ENCODE results near the gene CLIP3.
A peak's percentile ranks its signal among the peaks of the same experiment; 100 is the strongest.

Gene CLIP3

DNA sequence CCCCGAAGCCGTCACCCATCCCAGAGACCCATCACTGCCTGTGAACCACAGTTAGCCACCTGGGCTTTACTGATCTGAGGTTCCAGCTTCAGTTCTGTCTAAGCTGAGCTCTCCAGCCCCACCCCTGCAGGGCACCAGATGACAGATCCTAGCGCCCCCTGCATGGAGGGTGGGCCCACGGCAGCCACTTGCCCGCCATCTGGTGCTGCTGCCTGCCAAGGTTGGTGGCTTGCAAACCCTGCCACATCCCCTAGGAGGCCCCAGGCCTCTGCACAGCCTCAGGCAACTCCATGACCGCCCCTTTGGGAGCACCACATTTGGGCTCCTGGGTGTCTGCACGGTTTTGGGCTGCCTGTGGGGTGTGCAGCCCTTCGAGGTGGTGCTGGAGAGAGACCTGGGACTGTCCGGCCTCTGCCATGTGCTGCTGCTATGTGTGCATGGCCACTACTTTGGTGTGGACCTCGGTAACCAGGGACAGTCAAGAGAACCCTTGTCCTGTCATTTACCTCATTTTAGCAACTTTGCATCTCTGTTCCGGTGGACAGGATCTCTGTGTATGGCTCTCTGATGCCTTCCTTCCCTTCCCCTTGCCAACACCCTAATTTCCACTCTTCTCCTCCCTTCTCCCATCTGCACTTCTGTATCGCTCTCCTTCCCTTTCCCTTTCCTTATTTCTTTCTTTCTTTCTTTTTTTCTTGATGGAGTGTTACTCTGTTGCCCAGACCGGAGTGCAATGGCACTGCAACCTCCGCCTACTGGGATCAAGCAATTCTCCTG lies 55.0 kb downstream of the CLIP3 start:
- ATAC-seq = peak; percentile 65

DNA sequence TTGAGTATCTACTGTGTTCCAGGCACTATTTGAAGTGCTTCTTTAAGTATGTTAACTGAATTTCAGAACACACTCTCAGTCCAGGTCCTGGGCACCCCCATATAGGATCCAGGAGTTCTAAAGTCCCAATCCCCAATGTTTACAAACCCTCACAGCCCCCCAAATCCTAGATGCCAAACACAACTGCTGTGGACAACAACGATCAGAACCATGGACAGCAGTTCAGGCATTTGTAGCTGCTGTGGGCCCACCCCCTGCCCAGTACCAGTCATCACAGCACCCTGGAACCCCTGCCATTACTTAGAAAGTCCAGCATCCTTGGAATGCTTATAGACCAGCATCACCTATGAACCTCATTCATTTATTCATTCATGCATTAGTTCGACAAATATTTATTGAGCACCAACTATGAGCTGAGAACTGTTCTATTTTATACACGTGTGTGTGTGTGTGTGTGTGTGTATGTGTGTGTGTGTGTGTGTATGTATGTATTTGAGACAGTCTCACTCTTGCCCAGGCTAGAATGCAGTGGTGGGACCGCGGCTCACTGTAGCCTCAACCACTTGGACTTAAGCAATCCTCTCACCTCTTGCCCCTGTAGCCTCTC lies 57.0 kb downstream of the CLIP3 start:
- DNase-seq (no peak), ATAC-seq (no peak)

More for the DNA sequence above, 55.0 kb downstream of the CLIP3 start:
- DNase-seq = peak; percentile 41

DNA sequence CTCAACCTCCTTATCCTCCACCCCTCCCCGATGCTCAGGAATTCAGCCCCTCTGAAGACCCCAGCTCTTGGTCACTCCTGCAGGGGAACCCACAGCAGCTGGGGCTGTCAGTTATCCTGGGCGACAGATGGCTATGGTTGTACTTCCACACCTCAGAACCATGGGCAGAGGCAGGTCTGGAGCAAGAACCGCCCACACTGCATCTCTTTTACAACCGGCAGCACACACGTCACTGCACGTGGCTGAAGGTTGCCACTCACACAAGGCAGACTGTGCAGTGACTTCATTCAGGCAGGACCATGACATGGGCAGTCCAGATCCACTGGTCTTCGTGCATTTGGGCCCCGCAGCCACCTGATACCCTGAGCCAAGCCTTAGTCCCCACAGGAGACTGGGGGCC lies 59.2 kb downstream of the CLIP3 start:
- ATAC-seq (no peak), DNase-seq (no peak)

DNA sequence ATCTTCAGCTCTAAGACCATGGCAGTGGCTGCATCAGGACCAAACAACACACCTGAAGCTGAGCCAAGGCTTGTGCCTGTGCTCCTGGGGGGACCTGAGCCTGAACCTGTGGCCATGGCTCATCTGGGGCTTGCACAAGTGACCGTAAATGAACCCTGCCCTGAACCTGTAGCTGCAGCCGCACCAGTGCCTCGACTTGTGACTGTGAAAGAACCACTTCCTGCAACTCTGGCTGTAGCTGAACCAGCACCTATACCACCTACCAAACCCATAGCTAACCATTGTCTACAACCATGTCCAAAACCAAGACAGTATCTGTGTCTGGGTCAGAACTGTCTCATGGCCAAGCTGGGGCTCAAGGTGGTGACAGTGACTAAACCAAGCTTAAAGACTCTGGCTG lies 65.9 kb downstream of the CLIP3 start:
- no peak for DNase-seq
- ATAC-seq = no peak

All from stimulated activated naive CD8-positive, alpha-beta T cell treated with anti-CD3 and anti-CD28 coated beads, Interleukin-15, Interleukin-2, amounts not matched to agents 100 U/mL and 50 U/mL, for 24 hours (primary cell).